ENCODE data around the gene CFAP92.

Gene CFAP92

GRCh38 chr3:128922804-128923459, 70.9 kb downstream of the CFAP92 start:
- TF ChIP-seq TAF1 (IDR thresholded peaks at IDR 0.05; ENCODE audit: borderline replicate concordance, insufficient read depth, low read length) (no peak), POLR2AphosphoS5 (IDR thresholded peaks at IDR 0.05; ENCODE audit: low read depth, low read length) (no peak), SIN3A (IDR thresholded peaks at IDR 0.05; ENCODE audit: borderline replicate concordance, insufficient read depth, low read length) (no peak)

GRCh38 chr3:128919988-128920387, 73.9 kb downstream of the CFAP92 start:
- TF ChIP-seq FOXP2 (optimal IDR thresholded peaks at IDR 0.05; ENCODE audit: borderline replicate concordance, extremely low read depth, extremely low read length, insufficient read depth), result no peak
- no peak for TF ChIP-seq TAF1 (IDR thresholded peaks at IDR 0.05; ENCODE audit: borderline replicate concordance, insufficient read depth, low read length)
- TF ChIP-seq POLR2AphosphoS5 (IDR thresholded peaks at IDR 0.05; ENCODE audit: low read depth, low read length), result no peak
- TF ChIP-seq REST (IDR thresholded peaks at IDR 0.05; ENCODE audit: insufficient read depth in 1 of 2, low read depth in 2 of 2, low read length in 2 of 2), result no peak
- TF ChIP-seq SIN3A (IDR thresholded peaks at IDR 0.05; ENCODE audit: borderline replicate concordance, insufficient read depth, low read length), result no peak

GRCh38 chr3:128917291-128917690, 76.6 kb downstream of the CFAP92 start:
- TF ChIP-seq SIN3A (IDR thresholded peaks at IDR 0.05; ENCODE audit: borderline replicate concordance, insufficient read depth, low read length) (no peak), TAF1 (IDR thresholded peaks at IDR 0.05; ENCODE audit: borderline replicate concordance, insufficient read depth, low read length) (no peak), REST (IDR thresholded peaks at IDR 0.05; ENCODE audit: insufficient read depth in 1 of 2, low read depth in 2 of 2, low read length in 2 of 2) (no peak), FOXP2 (optimal IDR thresholded peaks at IDR 0.05; ENCODE audit: borderline replicate concordance, extremely low read depth, extremely low read length, insufficient read depth) (no peak), POLR2AphosphoS5 (IDR thresholded peaks at IDR 0.05; ENCODE audit: low read depth, low read length) (no peak)

- TF ChIP-seq FOXP2 (optimal IDR thresholded peaks at IDR 0.05; ENCODE audit: borderline replicate concordance, extremely low read depth, extremely low read length, insufficient read depth) (no peak), POLR2AphosphoS5 (IDR thresholded peaks at IDR 0.05; ENCODE audit: low read depth, low read length) (no peak), REST (IDR thresholded peaks at IDR 0.05; ENCODE audit: insufficient read depth in 1 of 2, low read depth in 2 of 2, low read length in 2 of 2) (no peak), TAF1 (IDR thresholded peaks at IDR 0.05; ENCODE audit: borderline replicate concordance, insufficient read depth, low read length) (no peak), SIN3A (IDR thresholded peaks at IDR 0.05; ENCODE audit: borderline replicate concordance, insufficient read depth, low read length) (no peak)
These were observed 78.8 kb downstream of the CFAP92 start for GRCh38 chr3:128914966-128915645.

GRCh38 chr3:128911911-128912310, 82.0 kb downstream of the CFAP92 start:
- TF ChIP-seq POLR2AphosphoS5 (IDR thresholded peaks at IDR 0.05; ENCODE audit: low read depth, low read length) (no peak), TAF1 (IDR thresholded peaks at IDR 0.05; ENCODE audit: borderline replicate concordance, insufficient read depth, low read length) (no peak), FOXP2 (optimal IDR thresholded peaks at IDR 0.05; ENCODE audit: borderline replicate concordance, extremely low read depth, extremely low read length, insufficient read depth) (no peak), SIN3A (IDR thresholded peaks at IDR 0.05; ENCODE audit: borderline replicate concordance, insufficient read depth, low read length) (no peak), REST (IDR thresholded peaks at IDR 0.05; ENCODE audit: insufficient read depth in 1 of 2, low read depth in 2 of 2, low read length in 2 of 2) (no peak)

Measured in PFSK-1 (cell line).